MV-4-11 (cell line): Measurements from ENCODE around the gene LHFPL2.

Experiments used
- DNase-seq: peaks from one replicate; lab custom pipeline; 2025; lab: John Stamatoyannopoulos, UW

Gene LHFPL2

DNA sequence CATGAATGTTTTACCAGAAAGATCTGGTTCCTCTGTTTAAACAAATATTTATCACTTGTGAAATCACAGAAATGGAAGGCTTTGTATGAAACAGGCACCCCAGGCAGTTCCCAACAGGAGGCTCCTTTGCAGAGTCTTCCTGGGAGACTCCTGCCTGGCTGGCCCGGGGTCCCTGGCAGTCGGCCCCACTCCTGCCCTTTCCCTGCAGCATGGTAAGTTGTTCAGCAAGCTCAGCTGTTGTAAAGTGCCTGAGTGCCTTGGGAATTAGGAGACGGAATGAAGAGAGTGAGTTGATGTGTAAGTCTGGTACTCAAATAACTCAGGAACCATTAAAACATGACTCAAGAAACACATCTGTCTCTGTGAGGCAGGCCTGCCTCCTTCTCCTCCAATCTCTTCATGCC, 17.5 kb upstream of the LHFPL2 start:
- no peak for DNase-seq

DNA sequence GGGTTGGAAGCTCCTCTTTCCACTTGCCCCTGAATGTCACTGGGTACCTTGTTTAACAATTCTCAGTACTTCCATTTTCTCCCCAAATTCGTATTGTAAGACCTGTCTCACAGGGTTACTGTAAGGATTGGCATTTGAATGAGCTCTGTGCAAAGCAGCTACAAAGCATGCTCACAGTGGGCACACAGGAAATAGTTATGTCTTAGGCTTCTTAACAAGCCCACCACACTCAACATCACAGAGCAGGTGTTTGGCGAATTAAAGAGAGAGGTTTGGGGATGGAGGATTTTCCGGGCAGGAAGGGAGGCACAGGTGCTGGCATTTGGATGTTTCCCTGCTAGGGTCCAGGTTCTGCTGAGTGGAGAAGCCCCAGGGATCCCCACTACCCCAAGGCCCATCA, 17.0 kb upstream of the LHFPL2 start:
- DNase-seq = no peak

- DNase-seq = no peak
These were observed 13.8 kb upstream of the LHFPL2 start for GRCh38 chr5:78662323-78662722.

GRCh38 chr5:78661691-78662090, 13.1 kb upstream of the LHFPL2 start:
- DNase-seq = no peak

DNA sequence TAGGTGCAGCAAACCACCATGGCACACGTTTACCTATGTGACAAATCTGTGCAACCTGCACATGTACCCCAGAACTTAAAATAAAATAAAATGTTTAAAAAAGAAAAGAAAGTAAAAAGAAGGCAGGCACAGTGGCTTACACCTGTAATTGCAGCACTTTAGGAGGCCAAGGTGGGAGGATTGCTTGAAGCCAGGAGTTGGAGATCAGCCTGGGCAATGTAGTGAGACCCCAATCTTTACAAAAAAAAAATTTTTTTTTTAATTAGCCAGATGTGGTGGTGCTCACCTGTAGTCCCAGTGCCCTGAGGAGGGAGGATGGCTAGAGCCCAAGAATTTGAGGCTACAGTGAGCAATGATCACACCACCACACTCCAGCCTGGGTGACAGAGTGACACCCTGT, 12.5 kb upstream of the LHFPL2 start:
- DNase-seq = no peak

GRCh38 chr5:78660401-78660800, 11.8 kb upstream of the LHFPL2 start:
- DNase-seq = no peak

GRCh38 chr5:78659714-78660113, 11.1 kb upstream of the LHFPL2 start:
- DNase-seq = no peak

DNA sequence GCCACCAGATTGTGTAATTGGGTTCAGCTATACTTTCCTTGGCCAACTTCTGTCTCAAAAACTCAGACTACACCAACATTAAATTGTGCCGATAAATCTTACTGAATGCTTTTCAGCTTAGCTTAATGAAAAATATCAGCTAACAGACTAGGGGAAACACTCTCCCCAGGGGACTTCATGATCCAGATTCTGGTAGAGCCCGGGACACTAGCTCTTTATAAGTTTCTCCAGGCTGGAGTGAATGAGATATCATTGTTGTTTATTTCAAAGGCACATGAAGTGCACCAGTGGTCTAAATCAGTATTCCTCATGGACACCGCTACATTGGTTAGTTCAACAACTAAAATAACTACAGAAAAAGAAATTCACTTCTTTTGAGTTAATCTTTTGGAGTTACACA, 10.5 kb upstream of the LHFPL2 start:
- DNase-seq = no peak

- no peak for DNase-seq
These were observed 8.6 kb upstream of the LHFPL2 start for GRCh38 chr5:78657201-78657600.

DNA sequence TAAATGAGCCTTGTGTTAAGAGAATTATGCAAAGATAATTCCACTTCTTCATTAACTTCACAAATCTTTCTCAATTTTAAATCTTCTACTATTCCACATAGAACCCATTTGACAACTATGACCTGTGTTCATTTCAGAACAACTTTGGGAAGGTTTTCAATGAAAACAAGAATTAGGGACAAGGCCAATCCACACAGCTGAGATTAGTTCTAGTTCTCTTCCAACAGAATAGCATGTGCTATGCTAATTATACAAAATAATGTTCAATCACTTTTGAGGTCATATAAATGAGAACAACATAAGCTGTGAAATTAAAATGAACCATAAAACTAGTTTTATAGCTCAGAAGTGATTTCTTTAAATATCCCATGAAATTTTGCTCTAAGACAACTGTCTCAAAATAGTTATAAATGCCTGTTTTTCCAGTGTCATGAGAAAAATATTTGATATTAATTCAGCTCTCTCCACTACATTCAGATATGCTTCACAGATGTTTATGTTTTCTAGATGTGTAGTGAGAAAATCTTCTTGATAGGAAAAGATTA, 7.2 kb upstream of the LHFPL2 start:
- no peak for DNase-seq

DNA sequence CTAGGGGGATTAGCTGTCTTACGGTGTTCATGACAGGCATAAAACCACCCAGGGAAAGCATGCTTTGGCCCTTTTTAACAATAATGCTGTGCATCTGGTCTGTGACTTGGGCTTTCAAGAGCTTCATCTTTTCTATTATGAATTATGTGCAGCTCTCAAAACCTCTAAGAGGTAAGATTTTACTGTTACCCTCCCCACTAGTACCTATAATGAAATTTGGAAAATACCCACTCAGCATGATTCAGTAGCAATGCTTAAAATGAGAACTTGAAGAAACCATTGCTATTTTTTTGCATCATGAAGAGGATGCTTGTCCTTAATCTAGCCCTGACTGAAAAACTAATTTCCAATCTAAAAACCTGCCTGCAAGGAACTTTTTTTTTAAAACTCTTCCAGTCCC, 5.8 kb upstream of the LHFPL2 start:
- DNase-seq = no peak

DNA sequence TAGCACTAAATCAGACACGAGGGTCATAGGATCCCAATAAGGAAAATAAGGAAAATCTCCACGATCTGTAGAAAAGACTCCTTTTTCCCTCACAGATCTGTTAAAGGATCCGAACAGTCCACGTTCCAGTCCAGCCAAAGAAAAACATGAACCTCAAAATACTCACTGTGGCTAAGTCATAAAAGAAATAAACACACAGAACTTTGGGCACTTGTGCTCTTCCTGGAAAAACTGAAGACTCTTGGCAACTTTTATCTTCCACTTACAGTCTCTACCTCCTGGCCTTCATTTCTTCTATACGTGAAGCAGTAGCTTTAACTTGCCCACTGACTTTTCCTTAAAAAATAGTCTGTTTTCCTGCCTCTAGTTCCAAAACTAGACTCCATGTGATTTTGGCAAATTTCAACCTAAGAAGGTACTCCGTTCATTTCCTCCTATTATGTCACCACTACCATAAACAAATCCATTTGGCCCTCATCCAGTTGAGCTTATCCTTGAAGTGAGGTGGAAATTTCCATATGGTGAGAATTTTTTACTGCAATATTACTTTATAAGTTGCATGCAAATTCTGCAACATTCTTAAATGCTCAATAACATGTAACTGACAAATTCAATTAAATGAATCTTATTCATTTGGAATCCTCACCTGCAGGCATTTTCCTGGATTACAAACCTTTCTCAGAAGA, 5.3 kb upstream of the LHFPL2 start:
- no peak for DNase-seq

DNA sequence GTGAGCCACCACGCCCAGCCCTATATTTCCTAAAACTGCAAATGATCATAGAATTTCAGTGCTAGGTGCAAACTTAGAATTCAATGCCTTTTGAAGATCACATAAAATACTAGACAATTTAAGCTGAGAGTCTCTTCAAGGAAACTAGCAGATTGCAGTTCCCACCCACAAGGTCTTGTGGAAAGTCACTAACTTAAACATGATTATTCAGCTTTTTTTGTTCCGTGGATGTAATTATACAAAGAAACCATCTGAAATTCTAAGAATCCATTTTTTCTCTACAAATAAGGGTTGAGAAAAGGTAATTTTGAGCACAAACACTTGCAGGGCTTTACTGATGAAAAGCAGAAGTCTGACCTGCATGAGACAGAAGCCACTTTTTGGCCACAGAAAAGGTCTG, 4.5 kb upstream of the LHFPL2 start:
- no peak for DNase-seq

GRCh38 chr5:78651468-78651867, 2.9 kb upstream of the LHFPL2 start:
- DNase-seq = no peak

DNA sequence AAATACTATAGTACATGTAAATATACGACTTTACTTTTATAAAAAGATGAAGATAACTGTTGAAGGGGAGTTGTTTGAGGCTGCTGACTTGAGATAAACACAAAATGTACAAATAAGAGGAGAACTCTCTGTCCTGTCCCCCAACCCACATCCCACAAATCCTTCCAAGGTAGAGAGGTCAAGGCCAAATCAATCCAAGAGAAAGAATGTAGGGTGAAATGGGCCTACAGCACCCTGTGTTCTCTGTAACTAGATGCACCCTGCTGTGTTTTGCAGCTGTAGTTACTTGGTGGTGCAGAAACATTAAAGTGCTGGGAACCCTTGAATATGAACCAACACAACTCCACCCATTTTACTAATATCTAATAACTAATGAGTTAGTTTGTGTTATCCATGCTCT, 2.0 kb upstream of the LHFPL2 start:
- DNase-seq = no peak

- peak; percentile 18 for DNase-seq
These were observed 1.4 kb upstream of the LHFPL2 start for GRCh38 chr5:78649861-78650496.

DNA sequence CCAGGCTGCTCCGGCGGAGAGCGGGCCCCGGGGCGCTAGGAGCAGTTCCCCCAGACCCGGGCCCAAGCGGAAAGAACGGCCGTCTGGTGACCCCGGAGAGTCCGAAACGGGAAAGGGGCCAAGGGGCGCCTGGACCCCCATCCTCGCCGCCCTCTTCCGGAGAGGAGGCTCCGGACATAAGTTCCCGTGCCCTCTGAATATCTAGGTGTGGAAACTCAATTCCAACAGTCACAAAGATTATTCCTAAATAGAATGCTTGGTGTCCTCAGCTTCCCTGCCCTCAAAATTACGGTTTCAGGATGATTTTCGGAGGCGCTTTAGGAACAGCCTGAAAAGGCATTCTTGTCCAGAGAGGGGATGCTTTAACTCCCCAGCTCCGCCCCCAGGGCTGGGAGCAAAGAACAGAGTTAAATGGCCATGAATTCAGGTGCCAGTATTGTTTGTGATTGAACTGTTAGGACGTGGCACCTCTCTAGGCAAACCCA, 681 bp upstream of the LHFPL2 start:
- no peak for DNase-seq

DNA sequence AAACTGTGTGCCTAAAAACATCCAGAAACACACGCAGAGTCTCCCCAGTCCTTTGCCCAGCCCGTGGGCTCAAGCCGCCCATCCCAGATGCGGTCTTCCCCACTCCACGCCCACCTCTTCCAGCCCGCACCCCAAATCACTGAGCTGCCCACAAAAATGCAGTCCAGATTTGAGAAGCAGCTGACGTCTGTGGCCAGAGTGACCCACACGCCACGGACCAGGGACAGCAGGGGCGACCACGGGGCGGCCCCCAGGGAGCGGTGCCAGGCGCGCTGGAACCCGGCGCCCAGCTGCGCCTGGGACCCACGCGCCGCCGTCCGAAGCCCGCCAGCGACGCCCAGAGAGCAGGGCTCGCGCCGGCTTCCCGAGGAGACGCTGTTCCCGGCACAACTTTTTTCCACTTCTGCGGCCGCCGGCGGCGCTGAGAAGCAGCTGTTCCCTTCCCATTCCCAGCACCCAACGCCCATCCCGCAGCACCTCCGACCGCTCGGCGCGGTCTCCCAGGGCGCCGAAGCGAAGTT, 674 bp downstream of the LHFPL2 start:
- DNase-seq = no peak

GRCh38 chr5:78647351-78647818, 1.2 kb downstream of the LHFPL2 start:
- no peak for DNase-seq

GRCh38 chr5:78644741-78645300, 3.8 kb downstream of the LHFPL2 start:
- DNase-seq = no peak

GRCh38 chr5:78644129-78644528, 4.4 kb downstream of the LHFPL2 start:
- no peak for DNase-seq

DNA sequence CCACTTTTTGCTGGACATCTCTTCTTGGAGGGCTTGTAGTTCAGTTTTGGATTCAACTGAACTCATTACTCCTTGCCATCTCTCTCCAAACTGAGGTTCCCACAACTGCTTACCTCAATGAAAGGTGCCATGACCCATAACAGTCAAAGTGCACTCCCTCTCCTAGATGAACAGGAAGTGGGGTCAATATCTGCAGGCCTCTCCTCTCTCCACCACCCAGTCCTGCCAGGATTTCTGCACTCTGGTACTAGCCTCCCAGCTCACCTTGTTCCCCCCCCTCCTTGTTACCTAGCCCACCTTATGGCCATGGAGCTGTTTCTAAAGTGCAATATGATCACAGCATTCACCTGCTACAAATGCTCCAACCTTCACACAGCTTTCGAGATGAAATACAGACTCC, 5.9 kb downstream of the LHFPL2 start:
- DNase-seq = no peak
